ENCODE measurements around the gene ZFAND6.
A peak's percentile ranks its signal among the peaks of the same experiment; 100 is the strongest.

The ZFAND6 gene

DNA sequence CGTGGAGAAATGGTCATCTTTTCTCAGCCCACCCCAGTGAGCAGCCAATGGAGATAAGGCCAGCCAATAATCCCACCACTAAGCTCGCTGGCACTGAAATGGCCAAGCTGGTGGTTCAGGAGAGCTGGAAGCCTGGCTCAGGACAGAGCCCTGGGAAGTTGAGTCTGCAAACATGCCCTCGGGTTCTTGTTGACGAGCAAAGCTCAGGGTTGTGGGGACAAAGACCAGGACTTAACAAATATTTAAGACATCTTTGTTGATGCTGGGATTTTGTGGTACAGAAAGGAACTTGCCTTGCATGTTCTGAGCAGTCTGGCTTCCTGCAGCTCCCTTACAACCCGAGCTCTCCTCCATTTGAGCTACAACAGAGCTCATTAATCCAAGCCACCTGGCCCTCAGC is 97.7 kb downstream of the ZFAND6 start:
- no peaks in the 10 kb centered on the region for H3F3A ChIP-seq (ENCODE audit: low read depth)
- H4K20me1 ChIP-seq (ENCODE audit: insufficient read depth, low read length, poor library complexity, severe bottlenecking), result no peaks in the 10 kb centered on the region
- peaks cover 23% of the 10 kb centered on the region for H3K79me2 ChIP-seq (ENCODE audit: insufficient read depth, low read length)
- peaks cover 76% of the 10 kb centered on the region for H3K4me1 ChIP-seq (ENCODE audit: insufficient read depth, low read length, poor library complexity, severe bottlenecking)
- peak overlapping the region; percentile 30 for H3K4me2 ChIP-seq (ENCODE audit: low read depth, low read length, poor library complexity, severe bottlenecking)
- no peak overlapping the region for H3K4me3 ChIP-seq (ENCODE audit: low read length, poor library complexity, severe bottlenecking)
- H3K9me3 ChIP-seq (ENCODE audit: insufficient read depth, low read depth, low read length), result no peaks in the 10 kb centered on the region
- H3K9me2 ChIP-seq (replicated peaks; ENCODE audit: low read depth, low read length), result no peaks in the 10 kb centered on the region
- H3K9ac ChIP-seq (ENCODE audit: low read depth, low read length, poor library complexity, severe bottlenecking), result peak overlapping the region; percentile 30
- H2AFZ ChIP-seq (ENCODE audit: low read length), result no peak overlapping the region
- H3K27me3 ChIP-seq (ENCODE audit: insufficient read depth, low read length, poor library complexity, severe bottlenecking), result no peaks in the 10 kb centered on the region
- TF ChIP-seq, protein P1, sequence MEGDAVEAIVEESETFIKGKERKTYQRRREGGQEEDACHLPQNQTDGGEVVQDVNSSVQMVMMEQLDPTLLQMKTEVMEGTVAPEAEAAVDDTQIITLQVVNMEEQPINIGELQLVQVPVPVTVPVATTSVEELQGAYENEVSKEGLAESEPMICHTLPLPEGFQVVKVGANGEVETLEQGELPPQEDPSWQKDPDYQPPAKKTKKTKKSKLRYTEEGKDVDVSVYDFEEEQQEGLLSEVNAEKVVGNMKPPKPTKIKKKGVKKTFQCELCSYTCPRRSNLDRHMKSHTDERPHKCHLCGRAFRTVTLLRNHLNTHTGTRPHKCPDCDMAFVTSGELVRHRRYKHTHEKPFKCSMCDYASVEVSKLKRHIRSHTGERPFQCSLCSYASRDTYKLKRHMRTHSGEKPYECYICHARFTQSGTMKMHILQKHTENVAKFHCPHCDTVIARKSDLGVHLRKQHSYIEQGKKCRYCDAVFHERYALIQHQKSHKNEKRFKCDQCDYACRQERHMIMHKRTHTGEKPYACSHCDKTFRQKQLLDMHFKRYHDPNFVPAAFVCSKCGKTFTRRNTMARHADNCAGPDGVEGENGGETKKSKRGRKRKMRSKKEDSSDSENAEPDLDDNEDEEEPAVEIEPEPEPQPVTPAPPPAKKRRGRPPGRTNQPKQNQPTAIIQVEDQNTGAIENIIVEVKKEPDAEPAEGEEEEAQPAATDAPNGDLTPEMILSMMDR (conservative IDR thresholded peaks at IDR 0.05; ENCODE audit: low read length), result no peak
- no peak for TF ChIP-seq EZH2phosphoT487 (IDR thresholded peaks at IDR 0.05; ENCODE audit: borderline replicate concordance)
- 0 out of 2 replicates have a peak, but pooled peaks cover 3% of the 10 kb centered on the region for H3K36me3 ChIP-seq (ENCODE audit: insufficient read depth, low read length)

DNA sequence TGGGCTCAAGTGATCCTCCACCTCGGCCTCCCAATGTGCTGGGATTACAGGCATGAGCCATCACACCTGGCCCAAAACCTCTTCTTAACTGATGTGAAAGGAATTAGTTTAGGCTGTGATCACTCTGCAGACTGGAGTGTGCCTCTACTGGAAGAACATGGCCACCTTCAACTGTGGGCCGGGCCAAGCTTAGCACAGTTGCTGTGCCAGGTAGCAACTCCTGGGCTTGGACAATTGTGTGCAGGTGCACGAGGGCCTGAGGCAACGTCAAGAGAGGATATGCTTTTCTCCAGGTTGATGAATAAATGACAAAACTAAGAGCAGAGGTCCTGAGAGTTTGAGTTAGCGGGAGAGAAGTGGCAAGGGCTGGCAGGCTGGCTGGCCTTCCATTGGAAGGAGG is 99.8 kb downstream of the ZFAND6 start:
- Histone ChIP-seq H3K79me2 (ENCODE audit: insufficient read depth, low read length) (peaks cover 13% of the 10 kb centered on the region), H2AFZ (ENCODE audit: low read length) (no peak overlapping the region), H3K4me2 (ENCODE audit: low read depth, low read length, poor library complexity, severe bottlenecking) (peak overlapping the region; percentile 80), H3F3A (ENCODE audit: low read depth) (no peaks in the 10 kb centered on the region), H3K4me1 (ENCODE audit: insufficient read depth, low read length, poor library complexity, severe bottlenecking) (peaks cover 65% of the 10 kb centered on the region), H3K4me3 (ENCODE audit: low read length, poor library complexity, severe bottlenecking) (no peak overlapping the region), H3K9me3 (ENCODE audit: insufficient read depth, low read depth, low read length) (no peaks in the 10 kb centered on the region), H4K20me1 (ENCODE audit: insufficient read depth, low read length, poor library complexity, severe bottlenecking) (no peaks in the 10 kb centered on the region), H3K9me2 (replicated peaks; ENCODE audit: low read depth, low read length) (no peaks in the 10 kb centered on the region), H3K36me3 (ENCODE audit: insufficient read depth, low read length) (0 out of 2 replicates have a peak, but pooled peaks cover 10% of the 10 kb centered on the region), H3K9ac (ENCODE audit: low read depth, low read length, poor library complexity, severe bottlenecking) (no peak overlapping the region), H3K27me3 (ENCODE audit: insufficient read depth, low read length, poor library complexity, severe bottlenecking) (no peaks in the 10 kb centered on the region)
- TF ChIP-seq, protein P1 (conservative IDR thresholded peaks at IDR 0.05; ENCODE audit: low read length), result no peak
- TF ChIP-seq EZH2phosphoT487 (IDR thresholded peaks at IDR 0.05; ENCODE audit: borderline replicate concordance), result no peak

DNA sequence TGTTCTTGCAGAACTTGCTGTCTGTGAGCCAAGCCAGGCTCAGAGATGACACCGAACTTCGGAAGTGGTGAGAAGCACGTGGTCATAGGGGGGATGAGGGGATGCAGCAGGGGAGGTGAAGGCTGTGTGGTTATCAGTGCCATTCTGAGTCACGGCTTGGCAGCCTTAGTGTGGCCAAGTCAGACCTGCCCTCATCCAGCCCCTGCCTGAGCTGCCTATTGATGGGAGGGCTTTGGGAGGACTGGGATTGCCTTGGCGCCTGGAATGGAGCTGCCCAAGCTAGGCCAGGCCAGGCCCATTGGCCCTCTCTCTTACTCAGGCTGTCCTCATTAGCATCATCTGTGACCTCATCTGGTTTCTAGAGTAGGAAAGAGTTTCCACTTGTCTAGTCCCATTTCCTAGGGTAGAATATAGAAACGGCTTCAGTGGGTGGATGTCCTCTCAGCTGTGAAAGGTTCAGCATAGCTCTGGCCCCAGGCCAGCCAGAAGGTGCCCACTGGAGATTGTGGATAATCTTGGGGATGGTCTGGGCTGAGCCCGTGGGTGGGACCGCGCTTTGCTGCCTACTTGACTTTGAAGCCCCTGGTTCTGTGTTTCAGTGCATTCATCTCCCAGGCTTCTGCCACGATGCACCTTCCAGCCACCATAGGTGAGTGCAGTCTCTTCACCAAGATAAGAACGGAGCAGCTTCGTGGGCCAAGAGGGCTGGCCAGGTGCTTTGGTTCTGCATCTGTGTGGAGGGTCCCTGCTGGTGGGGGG is 100.5 kb downstream of the ZFAND6 start:
- Histone ChIP-seq H3K79me2 (ENCODE audit: insufficient read depth, low read length) (peaks cover 6% of the 10 kb centered on the region; the same call in 1 of the 2 replicates), H3K4me1 (ENCODE audit: insufficient read depth, low read length, poor library complexity, severe bottlenecking) (peaks cover 58% of the 10 kb centered on the region), H3K4me3 (ENCODE audit: low read length, poor library complexity, severe bottlenecking) (peak overlapping the region; percentile 33), H3K36me3 (ENCODE audit: insufficient read depth, low read length) (0 out of 2 replicates have a peak, but pooled peaks cover 10% of the 10 kb centered on the region), H4K20me1 (ENCODE audit: insufficient read depth, low read length, poor library complexity, severe bottlenecking) (no peaks in the 10 kb centered on the region), H3K27me3 (ENCODE audit: insufficient read depth, low read length, poor library complexity, severe bottlenecking) (no peaks in the 10 kb centered on the region), H3K4me2 (ENCODE audit: low read depth, low read length, poor library complexity, severe bottlenecking) (peak overlapping the region; percentile 80), H3K9me2 (replicated peaks; ENCODE audit: low read depth, low read length) (no peaks in the 10 kb centered on the region), H2AFZ (ENCODE audit: low read length) (no peak overlapping the region), H3K9me3 (ENCODE audit: insufficient read depth, low read depth, low read length) (no peaks in the 10 kb centered on the region), H3F3A (ENCODE audit: low read depth) (no peaks in the 10 kb centered on the region), H3K9ac (ENCODE audit: low read depth, low read length, poor library complexity, severe bottlenecking) (peak overlapping the region; percentile 61)
- TF ChIP-seq, protein P1 (conservative IDR thresholded peaks at IDR 0.05; ENCODE audit: low read length), result no peak
